Heart left ventricle (tissue), 13 donors: Measurements from ENCODE around the gene ASCL2.

Experiments used
- POLR2A ChIP-seq, 2 donors: fragments of 450-650 bp; IDR thresholded peaks; one replicate each; pipeline ENCODE4 v1.6.1; 2017; ENCODE audit warnings: antibody characterized with exemption in 2 of 2, mild to moderate bottlenecking in 2 of 2, moderate library complexity in 2 of 2
- TF ChIP-seq, protein P1 (sequence below), 12 donors: fragments of 200-600 bp; sonication (generic) in 4 of 12; IDR thresholded peaks; one replicate each; pipeline versions ENCODE4 v1.5.0 to v1.8.0; 2018 to 2022; ENCODE audit warnings: antibody characterized with exemption in 12 of 12, mild to moderate bottlenecking in 5 of 12
- donor health status: ischemic (EF 13 %, LVEDD 7.1; RV severe dilation, severe dysfunction).
- donor health status: DM: no; HTN: yes; CAD: no.
- donor health status: DM: no; HTN: no; CAD: no.
- donor health status: ischemic (EF 25% LVEDD 6.9; RV normal size, moderate dysfunction).
- donor health status: ischemic (EF 25% LVEDD 5.7; RV mildly dilated, moderate dysfunction).
- donor health status: ischemic (EF 35%, LVEDD 5.7; RV mildly dilated, moderate dysfunction).
- donor health status: nonischemic (EF 11% LVEDD 7.7; RV severe dilation, severe dysfunction).
- donor health status: DM: yes; HTN: yes; CAD: no.
- donor health status: PGD.
- donor health status: ischemic (EF 29% LVEDD 5.4; RV normal size, mild dysfunction).
- donor health status: nonischemic (EF 23%, LVEDD 6.1; RV moderate dilation, normal function).

DNA sequence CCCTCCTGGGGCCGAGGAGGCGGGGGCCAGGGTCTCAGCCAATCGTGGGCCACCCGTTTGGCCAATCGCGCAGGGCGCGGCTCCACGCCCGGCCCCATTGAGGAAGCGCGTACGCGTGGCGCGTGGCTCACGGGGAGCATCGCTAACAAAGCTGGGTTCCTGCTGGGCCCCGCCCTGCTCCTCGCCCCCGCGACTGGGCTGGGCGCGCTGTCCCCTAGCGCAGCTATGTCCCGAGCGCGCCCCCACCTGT, 614 bp upstream of the ASCL2 start:
- no peak for TF ChIP-seq POLR2A (IDR thresholded peaks at IDR 0.05)
- TF ChIP-seq, protein P1, sequence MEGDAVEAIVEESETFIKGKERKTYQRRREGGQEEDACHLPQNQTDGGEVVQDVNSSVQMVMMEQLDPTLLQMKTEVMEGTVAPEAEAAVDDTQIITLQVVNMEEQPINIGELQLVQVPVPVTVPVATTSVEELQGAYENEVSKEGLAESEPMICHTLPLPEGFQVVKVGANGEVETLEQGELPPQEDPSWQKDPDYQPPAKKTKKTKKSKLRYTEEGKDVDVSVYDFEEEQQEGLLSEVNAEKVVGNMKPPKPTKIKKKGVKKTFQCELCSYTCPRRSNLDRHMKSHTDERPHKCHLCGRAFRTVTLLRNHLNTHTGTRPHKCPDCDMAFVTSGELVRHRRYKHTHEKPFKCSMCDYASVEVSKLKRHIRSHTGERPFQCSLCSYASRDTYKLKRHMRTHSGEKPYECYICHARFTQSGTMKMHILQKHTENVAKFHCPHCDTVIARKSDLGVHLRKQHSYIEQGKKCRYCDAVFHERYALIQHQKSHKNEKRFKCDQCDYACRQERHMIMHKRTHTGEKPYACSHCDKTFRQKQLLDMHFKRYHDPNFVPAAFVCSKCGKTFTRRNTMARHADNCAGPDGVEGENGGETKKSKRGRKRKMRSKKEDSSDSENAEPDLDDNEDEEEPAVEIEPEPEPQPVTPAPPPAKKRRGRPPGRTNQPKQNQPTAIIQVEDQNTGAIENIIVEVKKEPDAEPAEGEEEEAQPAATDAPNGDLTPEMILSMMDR (IDR thresholded peaks at IDR 0.05): no peak
